Left colon (tissue), 2 donors: ENCODE measurements around the gene CLUH. TPM values are rescaled to one million over a fixed set of nuclear protein-coding genes. Genes with fewer than 3 reads are reported as not detected.
"Not testable (repeated sequence)": the region's sequence is repeated elsewhere in the genome, so short reads cannot be mapped to it uniquely, and the experiment has no call there.

Experiments
- ATAC-seq: fragments of 200-7000 bp; cut with Tn5 transposase; one replicate; pipeline ENCODE4 v1.9.1; 2020; ENCODE audit warnings: mild to moderate bottlenecking, moderate library complexity
- DNase-seq, 2 donors: peaks; one replicate each; pipeline ENCODE4 v3.0.0-alpha.2; 2020
- intact Hi-C, 2 donors: fragments of 100-400 bp; cut with DNase I in 1 of 2; cut with micrococcal nuclease in 1 of 2; formaldehyde crosslinking; loops; one replicate each; pipeline versions ENCODE4 v1.11.2 to v1.14.0; 2022; cut with DNase I, micrococcal nuclease
- total RNA-seq, 2 donors: library from RNA; stranded (reverse); fragmentation: NEBNext Ultra II Directional; extraction: Animal tissue kit (Norgen Biotek cat#: 25700); gene quantifications; one replicate each; pipeline ENCODE4 v1.2.1, GENCODE V29; 2021
- donor health status: DM: no; HTN: no; CAD: no.
- donor health status: DM: yes; HTN: yes; CAD: no.

CLUH gene
- total RNA-seq, 2 donors from 2014 or later = 129 to 174 TPM

DNA sequence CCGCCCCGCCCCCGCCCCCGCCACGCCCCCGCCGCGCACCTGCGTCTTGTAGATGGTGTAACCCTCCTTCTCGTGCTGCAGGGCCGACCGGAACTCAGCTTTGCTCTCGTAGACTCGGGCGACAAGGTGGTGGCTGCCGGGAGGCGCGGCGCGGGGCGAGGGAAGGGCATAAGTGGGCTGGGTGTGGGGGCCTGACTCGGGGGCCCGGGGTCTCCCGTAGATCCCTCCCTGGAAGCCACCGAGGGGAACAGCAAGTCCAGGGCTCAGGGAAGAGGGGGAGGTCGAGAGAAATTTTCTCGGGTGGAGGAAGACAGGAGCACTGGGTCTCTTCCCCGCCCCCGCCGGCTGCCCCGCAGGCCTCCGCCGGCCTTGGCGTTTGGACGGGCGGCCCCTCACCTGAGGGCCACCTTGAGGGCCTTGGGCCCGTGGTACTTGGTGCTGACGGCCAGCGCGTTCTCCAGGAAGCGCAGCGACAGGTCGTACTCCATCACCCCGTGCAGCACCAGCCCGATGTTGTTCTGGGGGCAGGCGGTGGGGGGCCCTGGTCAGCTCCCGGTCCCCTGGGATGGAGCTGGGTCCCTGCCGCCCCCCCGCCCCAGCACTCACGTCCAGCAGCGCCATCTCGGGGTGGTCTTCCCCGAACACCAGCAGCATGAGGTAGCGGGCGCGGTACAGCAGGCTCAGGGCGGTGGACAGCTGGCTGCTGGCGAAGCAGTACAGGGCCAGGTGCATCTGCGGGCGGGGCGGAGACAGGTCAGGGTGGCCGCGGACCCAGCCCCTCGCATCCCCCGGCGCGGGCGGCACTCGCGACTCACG lies 19.4 kb downstream of the CLUH start:
- DNase-seq (no peak), ATAC-seq (no peak)
- intact Hi-C loops = no loop called here

DNA sequence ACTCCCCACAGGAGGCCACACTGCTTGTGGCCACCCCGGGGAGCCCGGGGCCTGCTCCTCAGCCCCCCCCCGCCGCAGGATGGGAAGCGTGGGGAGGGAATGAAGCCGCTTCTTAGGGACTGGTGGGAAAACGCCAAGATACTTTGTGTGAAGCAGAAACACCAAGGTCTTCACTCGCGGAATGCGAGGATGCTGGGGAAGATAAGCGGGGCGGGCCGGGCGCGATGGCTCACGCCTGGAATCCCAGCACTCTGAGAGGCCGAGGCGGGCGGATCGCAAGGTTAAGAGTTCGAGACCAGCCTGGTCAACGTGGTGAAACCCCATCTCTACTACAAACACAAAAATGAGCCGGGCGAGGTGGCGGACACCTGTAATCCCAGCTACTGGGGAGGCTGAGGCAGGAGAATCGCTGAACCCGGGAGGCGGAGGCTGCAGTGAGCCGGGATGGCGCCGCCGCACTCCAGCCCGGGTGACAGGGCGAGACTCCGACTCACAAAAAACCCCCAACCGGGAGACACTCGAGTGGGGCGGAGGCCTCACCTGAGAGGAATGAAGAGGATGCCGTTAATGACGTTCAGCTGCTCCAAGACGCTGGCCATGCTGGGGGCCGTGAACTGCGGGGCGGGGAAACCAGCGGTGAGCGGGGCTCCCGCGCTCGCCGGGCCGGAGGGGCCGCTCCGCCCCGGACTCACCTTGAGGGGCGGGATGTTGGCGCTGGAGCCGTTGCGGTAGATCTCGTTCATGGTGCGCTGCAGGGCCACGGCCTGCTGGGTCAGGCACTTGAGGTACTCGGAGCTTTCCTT lies 20.3 kb downstream of the CLUH start:
- intact Hi-C loops = no loop called here
- ATAC-seq (no peak), DNase-seq (no peak)

DNA sequence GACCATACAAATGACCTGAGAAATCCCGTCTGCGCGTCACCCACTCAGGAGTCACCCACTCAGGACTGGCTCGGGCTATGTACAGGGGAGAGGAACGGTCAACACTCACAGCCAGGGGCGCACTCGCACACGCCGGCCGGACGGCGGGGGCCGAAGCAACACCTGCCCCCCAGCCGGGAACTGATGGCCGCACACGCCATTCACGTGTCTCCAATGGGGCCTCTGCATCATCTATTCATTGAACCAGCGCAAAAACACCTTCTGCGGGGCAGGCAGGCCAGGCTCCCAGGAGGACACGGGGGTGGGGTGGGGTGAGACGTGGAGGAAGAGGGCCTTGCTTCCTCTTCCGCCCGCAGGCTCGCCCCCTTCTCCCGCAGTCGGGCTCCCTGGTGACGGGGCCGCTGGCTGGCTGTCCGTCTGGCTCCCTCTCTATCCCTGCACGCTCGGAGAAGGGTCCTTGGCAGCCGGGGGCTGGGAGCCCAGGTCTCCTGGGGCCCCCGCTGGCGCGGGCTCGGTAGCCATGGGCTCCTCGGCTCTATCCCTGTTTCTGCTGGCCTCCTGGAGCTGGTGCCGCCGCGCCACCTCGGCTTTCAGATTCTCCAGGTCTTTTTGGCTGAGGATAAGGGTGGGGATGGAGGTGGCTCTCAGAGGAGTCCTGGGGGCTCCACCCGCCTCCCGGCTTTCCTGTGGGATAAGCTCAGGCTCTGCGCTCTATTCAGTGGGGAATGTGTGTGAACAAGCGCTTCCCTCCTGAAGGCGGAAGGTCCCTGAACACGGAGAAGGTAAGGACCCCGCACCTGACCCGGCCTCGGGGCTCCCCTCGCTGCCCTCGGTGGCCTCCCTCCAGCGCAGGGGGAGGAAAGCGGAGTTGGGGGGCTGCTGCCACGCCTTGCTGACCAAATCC lies 21.1 kb downstream of the CLUH start:
- intact Hi-C loops = no loop called here
- ATAC-seq = no peak
- DNase-seq = no peak

DNA sequence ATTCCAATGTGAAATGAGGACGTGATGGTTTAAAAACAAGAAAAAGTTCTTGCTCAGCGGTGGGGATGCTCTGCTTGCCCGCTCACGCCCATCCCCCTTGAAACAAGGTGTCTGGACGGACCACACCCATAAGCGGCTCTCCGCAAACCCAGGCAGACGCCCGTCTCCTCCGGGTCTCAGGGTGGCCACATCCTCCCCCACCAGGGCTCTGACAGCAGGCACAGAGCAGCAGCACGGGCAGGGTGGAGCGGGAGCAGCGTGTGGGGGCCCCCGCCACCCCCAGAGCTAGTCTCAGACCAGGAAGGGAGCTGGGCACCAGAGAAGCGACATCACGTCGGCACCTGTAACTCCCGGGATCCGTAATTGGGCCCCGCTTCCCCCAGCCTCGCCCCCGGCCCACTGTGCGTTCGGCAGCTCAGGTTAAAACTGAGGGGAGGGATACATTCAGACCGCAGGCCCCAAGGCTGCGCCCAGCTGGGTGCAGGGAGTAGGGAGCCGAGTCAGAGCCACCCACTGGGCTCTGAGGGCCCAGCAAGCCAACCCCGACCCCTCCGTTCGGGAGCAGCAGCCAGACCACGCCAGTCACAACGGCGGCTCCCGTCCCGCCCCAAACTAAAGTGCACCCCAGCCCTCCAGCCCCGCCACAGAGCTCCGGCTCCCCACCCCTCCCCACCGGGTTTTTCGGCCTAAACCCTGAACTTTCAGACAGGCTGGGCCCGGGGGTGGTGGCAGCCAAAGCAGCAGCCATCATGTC lies 22.0 kb downstream of the CLUH start:
- ATAC-seq (peak; percentile 3), DNase-seq (peak in 1 of 2 donors; percentile 30)
- intact Hi-C loops = no loop called here

DNA sequence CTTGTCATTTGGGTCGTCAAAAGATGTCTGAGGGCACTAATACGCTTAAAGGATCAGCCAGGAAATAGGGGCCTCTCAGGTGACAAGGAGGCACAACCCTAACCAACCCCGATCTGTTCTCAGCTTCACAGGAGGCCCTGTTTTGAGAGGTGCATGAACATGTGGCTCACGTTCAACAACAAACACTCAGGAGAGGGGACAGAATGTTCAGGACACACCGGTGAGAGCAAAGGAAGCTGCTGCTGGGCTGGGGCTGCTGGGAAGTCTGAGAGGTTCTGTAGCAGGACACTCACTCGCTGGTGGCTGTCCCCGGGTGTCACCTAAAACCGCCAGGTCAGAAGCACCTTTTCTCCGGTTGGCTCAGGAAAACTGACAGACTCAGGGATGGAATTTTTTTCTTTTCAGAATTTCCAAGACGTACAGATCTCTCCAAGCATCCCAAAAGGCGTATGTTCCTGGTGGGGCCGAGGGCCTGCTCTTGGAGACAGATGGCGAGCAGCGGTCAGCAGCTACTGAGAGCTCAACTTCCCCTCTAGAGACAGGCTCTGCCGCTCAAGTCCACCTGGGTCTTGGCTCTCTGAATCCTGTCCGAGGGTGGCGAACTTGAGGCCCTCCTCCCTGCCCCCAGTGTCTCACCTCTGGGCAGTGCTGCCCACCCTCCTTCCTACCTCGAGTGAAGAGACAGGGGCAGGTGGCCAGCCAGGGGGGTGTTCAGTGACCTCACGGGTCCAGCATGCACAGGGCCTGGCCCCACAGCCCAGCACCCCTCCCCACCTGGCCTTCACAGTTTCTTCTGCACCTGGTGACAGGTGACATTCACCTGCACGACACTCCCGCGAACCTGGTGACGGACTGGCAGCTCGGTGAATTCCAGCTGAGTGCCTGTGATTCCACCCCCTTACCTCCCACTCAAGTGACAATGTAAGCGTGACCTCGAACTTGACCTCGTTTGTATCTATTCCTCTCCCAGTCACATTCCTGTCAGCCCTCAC lies 22.9 kb downstream of the CLUH start:
- ATAC-seq (peak; percentile 17), DNase-seq (no peak)
- intact Hi-C loops = no loop called here

DNA sequence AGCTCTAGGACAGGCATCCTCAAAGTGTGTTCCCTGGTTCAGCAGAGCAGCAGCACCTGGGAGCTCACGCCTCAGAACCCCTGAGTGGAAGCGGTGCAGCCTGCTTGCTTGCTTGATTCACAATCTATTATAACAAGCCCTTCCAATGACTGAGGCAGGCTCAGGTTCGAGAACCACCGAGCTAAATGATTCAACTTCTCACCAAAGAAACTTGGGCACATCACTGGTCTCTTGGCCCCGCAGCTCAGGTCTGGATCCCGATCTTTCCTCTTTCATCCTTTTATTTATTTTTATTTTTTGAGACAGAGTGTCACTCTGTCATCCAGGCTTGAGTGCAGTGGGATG lies 24.5 kb downstream of the CLUH start:
- intact Hi-C loops = no loop called here
- DNase-seq (no peak), ATAC-seq (no peak)

DNA sequence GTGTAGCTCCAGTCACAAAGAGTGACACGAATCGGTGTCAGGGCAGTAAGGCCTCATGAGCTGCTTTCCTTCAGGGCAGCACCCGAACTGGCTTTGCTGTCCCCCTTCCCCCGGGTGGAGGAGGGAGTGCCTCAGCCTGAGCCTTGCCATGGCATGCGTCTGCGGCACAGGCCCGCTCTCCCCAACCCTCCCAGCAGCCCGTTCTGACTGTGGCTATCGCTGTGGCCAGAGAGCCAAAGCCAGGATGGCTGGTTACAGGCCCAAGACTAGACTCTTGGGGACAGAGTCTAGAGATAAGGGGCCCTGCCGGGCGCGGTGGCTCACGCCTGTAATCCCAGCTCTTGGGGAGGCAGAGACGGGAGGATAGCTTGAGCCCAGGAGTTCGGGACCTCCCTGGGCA lies 25.9 kb downstream of the CLUH start:
- ATAC-seq (no peak), DNase-seq (no peak)
- intact Hi-C loops = no loop called here

DNA sequence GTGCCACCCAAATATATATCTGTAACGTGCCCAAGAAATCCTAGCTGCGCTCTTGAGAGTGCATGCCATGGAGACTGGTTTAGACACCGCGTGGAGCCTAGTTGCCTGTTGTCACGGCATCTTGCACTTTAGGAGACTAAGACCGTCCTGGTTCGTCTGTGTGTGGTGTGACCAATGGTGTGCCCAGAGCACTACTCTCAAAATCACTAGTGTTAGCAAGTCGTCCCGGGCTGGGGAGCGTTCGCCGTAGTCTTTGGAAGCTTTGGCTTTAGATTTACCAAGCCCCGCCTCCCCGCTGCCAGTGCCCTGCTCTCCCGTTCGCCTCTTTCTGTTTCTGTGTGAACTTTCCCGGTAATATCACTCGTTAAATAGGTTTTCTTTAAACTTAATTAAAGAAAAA lies 27.0 kb downstream of the CLUH start:
- intact Hi-C loops = no loop called here
- ATAC-seq (no peak), DNase-seq (no peak)

DNA sequence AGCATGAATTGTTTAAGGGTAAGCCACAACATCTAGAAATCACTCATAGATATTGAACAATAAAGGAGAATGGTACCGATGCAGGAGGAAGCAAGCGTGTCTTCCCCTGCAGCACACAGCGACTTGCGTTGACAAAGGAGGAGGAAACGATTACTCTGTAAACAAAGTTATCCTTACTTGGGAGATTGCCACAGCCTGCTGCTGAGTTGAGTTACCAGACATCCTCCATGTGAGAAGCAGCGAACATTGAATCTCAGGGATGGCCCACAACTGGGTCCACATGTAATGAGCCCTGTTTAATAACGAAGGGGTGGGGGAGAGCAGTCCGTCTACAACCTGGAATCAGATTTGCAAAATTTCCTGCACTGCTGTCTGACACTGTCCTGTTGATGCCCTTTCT lies 27.7 kb downstream of the CLUH start:
- DNase-seq = peak in 1 of 2 donors; percentile 41
- peak; percentile 71 for ATAC-seq
- intact Hi-C loops = no loop called here

DNA sequence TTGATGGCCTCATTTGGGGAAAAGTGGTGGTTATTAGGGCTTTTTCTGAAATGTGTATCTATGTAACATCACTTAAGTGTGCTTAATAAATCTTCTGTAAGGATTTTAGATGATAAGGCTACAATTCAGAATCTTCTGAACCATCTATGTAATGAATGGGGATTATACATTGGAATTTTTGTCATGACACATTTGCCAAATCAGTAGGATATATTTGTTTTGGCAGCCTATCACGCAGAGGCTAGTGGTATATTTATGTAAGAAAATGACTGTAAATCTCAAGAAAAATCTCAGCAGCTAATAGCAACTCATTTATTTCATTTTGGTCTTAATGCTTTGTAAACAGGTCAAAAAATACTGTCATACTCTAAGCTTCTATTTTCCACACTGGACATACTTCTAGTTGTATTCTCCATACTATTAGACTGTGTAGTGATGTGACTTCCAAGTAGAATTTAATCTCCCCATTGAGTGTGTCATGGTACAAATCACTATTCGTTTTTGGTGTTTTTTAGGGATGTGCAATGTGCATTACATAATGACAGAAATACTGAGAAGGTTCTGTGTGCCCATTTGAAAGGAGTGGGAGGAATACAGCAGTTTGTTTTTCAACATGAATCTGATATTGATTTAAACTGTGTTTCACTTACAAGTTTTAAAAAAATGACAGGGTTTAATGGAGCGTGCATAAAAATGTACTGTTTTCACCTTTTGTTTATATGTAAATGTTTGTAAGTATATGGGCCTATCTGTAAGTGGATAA lies 29.2 kb downstream of the CLUH start:
- intact Hi-C loops = no loop called here
- DNase-seq (no peak), ATAC-seq (no peak)

DNA sequence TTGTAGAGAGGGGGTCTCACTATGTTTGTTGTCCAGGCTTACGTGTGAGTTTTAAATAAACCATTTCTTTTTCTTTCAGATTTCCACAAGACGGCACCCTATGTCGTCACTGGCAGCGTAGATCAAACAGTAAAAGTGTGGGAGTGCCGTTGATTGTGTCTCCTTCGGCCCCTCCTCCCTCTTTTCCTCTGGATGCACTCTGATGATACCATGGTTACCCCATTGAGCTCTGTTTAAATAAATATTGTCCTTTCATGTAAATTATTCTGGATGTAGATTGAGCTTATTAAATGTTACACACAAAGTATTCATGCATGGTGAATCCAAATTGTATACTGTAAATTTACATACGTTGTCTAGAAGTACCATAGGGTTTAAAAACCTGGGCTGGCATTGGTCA lies 29.9 kb downstream of the CLUH start:
- no peak for ATAC-seq
- no peak for DNase-seq
- intact Hi-C loops = no loop called here

DNA sequence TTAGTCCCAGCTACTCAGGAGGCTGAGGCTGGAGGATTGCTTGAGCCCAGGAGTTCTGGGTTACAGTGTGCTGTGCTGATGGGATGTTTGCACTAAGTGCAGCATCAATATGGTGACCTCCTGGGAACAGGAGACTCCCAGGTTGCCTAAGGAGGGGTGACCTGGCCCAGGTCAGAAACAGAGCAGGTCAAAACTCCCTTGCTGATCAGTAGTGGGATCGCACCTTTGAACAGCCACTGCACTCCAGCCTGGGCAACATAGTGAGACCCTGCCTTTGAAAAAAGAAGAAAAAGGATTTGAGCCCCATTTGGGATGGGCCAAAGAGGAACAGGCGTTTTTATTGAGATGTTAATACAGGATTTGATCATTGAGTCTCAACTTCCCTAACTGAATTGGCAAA lies 30.6 kb downstream of the CLUH start:
- intact Hi-C loops = no loop called here

DNA sequence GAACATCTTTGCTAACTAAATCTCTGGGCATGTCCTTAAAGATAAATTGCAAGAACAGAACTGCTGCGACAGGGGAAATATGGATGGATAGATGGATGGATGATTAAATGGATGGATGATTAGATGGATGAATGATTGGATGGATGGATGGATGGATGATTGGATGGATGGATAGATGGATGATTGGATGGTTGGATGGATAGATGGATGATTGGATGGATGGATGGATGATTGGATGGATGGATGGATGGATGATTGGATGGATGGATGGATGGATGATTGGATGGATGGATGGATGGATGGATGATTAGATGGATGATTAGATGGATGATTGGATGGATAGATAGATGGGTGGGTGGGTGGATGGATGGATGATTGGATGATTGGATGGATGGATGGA lies 32.3 kb downstream of the CLUH start:
- ATAC-seq, DNase-seq: not testable (repeated sequence)
- intact Hi-C loops = loop anchor here in 1 of 2 donors (10.0 kb wide), 1 partner anchor 84 kb away; the partner anchor contains the start of gene PAFAH1B1

More for the DNA sequence above, 30.6 kb downstream of the CLUH start:
- no peak for ATAC-seq
- DNase-seq = no peak

DNA sequence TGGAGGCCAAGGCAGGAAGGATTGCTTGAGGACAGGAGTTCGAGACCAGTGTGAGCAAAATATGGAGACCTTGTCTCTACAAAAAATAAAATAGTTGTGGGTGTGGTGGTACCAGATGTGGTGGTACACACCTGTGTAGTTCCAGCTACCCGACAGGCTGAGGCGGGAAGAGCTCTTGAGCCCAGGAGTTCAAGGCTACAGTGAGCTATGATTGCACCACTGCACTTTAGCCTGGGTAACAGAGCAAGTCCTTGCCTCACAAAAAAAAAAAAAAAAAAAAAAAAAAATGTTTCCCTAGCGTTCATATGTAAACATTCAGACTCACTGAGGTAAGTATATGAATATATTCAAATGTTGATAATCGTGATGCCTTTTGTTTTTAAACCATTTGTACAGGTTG lies 39.5 kb downstream of the CLUH start:
- ATAC-seq (no peak), DNase-seq (no peak)
- intact Hi-C loops = loop anchor here in 1 of 2 donors (10.0 kb wide), 1 partner anchor 77 kb away; the partner anchor contains the start of gene PAFAH1B1

DNA sequence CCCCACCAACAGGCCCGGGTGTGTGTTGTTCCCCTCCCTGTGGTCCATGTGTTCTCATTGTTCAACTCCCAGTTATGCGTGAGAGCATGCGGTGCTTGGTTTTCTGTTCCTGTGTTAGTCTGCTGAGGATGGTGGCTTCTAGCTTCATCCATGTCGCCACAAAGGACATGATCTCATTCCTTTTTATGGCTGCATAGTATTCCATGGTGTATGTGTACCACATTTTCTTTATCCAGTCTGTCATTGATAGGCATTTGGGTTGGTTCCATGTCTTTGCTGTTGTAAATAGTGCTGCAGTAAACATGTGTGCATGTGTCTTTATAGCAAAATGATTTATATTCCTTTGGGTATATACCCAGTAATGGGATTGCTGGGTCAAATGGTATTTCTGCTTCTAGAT lies 51.2 kb downstream of the CLUH start:
- ATAC-seq, DNase-seq, intact Hi-C loops: not testable (repeated sequence)

DNA sequence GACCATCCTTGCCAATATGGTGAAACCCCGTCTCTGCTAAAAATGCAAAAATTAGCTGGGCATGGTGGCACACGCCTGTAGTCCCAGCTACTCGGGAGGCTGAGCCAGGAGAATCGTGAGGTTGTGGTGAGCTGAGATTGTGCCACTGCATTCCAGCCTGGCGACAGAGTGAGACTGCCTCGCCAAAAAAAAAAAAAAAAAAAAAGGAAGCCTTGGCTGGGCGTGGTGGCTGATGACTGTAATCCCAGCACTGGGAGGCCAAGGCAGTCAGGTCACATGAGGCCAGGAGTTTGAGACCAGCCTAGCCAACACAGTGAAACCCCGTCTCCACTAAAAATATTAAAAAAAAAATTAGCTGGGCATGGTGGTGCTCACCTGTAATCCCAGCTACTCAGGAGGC lies 52.2 kb downstream of the CLUH start:
- intact Hi-C loops, DNase-seq: not testable (repeated sequence)
- ATAC-seq = peak; percentile 72

DNA sequence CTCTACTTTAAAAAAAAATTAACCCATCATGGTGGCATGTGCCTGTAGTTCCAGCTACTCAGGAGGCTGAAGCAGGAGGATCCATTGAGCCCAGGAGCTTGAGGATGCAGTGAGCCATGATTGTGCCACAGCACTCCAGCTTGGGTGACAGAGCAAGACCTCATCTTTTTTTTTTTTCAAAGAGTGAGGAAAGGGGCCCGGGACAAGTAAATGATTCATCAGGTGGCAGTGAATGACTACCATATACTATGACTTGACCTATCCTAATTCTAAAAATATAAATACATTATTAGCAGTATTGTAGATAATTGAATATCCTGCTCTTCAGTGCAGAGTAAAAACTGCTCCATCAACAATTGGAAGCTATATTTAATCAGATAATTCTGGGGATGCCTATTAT lies 55.3 kb downstream of the CLUH start:
- intact Hi-C loops = no loop called here
- ATAC-seq = no peak
- DNase-seq = no peak
